ENCODE results near the gene EXOC4.

- TF ChIP-seq POLR2AphosphoS5 (IDR thresholded peaks at IDR 0.05; ENCODE audit: borderline replicate concordance, low read depth, low read length) (no peak), EZH2 (IDR thresholded peaks at IDR 0.05) (no peak)
Observed at GRCh38 chr7:133652547-133652946, 399.7 kb downstream of the EXOC4 start.

Data from SK-N-MC (cell line).